GM18502 (cell line): ENCODE measurements around the gene ZNF19.
"Not testable (repeated sequence)": the region's sequence is repeated elsewhere in the genome, so short reads cannot be mapped to it uniquely, and the experiment has no call there.

Experiments
- ATAC-seq: cut with Tn5 transposase; IDR thresholded peaks from one replicate; pipeline ENCODE4 v1.9.1; 2021; ENCODE audit warnings: mild to moderate bottlenecking; ENCODE audit not compliant: unreplicated experiment, poor library complexity

The ZNF19 gene

GRCh38 chr16:71489122-71489521, at the start of gene ZNF19:
Gene ZNF19 (minus strand): TSS chr16:71489324. CDS start chr16:71482114, 7,210 bp downstream.
- no peak for ATAC-seq

GRCh38 chr16:71537643-71538042, 48.5 kb upstream of the ZNF19 start:
- peak; percentile 78 for ATAC-seq

DNA sequence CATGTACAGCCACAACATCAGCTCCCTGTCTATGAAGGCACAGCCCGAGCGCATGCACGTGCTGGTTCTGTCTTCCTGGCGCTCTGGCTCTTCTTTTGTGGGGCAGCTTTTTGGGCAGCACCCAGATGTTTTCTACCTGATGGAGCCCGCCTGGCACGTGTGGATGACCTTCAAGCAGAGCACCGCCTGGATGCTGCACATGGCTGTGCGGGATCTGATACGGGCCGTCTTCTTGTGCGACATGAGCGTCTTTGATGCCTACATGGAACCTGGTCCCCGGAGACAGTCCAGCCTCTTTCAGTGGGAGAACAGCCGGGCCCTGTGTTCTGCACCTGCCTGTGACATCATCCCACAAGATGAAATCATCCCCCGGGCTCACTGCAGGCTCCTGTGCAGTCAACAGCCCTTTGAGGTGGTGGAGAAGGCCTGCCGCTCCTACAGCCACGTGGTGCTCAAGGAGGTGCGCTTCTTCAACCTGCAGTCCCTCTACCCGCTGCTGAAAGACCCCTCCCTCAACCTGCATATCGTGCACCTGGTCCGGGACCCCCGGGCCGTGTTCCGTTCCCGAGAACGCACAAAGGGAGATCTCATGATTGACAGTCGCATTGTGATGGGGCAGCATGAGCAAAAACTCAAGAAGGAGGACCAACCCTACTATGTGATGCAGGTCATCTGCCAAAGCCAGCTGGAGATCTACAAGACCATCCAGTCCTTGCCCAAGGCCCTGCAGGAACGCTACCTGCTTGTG, 47.8 kb upstream of the ZNF19 start:
- no peak for ATAC-seq

DNA sequence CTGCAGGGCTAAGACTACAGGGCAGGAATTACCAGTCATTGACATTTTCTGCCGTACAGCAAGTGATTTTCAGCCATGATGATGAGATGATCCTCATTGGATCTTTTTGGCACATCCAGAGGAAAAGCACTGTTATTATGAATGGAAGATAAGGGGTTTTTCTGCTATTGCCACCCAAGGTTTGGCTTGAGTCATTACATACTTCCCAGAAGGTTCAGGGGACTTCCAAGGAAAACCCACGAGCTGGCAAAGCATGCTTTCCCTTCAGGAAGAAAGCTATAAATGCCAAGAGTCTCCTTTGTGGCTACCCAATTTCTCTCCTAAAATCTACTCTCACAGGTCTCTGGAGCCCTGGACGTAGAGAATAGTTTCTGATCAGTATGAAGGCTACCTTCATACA, 43.2 kb upstream of the ZNF19 start:
- no peak for ATAC-seq

- ATAC-seq = no peak
Observed at GRCh38 chr16:71528863-71529262, 39.7 kb upstream of the ZNF19 start.

DNA sequence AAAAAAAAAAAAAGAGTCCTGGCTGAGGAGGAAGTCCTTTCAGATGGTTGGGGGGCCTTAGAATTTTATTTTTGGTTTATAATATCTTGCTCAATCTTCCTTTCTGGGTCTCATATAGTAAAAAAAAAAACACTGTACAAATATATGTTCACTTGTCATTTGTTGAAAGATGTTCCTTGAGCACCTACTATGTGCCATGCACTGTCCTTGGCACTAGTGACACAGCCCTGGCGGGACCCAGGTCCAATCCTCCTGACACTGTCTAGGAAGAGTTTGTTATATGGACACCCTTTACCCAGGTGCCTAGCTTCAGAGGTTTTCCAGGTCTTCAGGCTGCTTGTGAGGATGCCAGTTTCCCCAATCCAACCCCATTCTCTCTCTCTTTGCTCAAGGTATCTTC, 39.1 kb upstream of the ZNF19 start:
- ATAC-seq = no peak

DNA sequence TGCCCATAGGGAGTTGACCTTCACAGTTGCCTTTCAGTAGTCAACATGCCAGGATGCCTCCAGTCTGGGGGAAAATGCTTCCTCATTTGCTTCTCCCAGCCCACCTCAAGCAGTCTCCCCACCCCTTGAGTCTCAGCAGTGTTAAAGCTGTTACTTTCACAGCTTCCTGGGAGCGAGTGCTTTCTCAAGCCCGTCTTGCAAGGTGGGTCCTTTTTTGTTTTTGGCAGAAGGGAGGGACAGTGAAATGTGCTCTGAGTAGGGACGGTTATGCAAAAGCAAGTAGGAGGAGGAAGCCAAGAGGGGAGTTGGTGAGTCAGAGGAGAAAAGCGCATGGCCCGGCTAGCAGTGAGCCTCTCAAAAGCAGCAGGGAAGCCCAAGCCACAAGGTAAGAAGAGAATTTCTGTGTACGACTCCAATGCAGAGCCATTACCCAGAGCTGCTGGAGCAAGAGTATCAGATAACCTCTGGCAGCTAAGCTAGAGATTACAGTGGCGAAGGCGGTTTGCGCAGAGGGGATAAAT, 37.0 kb upstream of the ZNF19 start, which contains the start of gene CHST4:
CHST4 (plus strand) TSS at position 316 of the 521 bp plus-strand sequence. CDS start 10,252 bp downstream, outside the sequence.
- ATAC-seq = no peak

DNA sequence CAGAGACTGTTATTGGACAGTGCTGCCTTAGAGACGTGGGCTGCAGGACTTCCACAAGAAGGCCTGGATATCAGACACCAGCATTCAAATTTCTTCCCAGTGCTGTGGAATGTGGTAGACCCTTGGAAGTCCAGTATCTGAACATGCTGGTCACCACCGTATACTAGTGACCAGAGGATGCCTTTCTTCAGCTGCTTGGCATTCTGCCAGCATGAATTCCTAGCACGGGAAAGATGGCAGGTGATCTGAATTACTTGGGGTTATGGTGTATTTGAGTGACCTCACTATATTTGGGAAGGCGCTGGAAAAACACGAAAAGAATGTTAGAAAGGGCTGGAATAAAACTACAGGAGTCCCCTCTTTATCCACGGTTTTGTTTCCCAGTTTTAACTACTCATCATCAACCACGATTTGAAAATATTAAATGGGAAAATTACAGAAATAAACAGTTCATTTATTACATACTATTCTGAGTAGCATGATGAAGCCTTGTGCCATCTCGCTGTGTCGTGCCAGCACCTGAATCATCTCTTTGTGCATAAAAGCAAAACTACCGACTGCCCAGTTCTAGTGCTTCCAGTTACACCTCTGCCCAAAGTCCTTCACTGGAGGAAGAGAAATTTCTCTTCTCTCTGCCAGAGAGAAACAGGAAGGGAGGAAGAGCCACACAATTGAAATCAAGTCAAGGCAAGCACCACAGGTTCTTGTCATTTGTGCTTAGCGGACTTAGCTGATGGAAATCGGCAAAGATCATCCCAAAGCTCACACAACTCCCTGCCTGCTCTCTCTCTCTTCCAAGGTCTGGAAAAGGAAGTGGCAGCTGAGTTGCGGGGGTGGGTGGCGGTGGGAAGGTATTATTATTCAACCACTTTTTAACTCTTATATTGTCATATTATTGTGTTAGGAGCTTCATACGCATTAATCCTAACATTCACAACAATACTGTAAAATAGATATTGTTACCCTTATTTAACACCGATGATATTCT, 35.7 kb upstream of the ZNF19 start:
- ATAC-seq = no peak

GRCh38 chr16:71520550-71520949, 31.4 kb upstream of the ZNF19 start:
- no peak for ATAC-seq

- no peak for ATAC-seq
Observed at GRCh38 chr16:71515026-71515425, 25.9 kb upstream of the ZNF19 start.

DNA sequence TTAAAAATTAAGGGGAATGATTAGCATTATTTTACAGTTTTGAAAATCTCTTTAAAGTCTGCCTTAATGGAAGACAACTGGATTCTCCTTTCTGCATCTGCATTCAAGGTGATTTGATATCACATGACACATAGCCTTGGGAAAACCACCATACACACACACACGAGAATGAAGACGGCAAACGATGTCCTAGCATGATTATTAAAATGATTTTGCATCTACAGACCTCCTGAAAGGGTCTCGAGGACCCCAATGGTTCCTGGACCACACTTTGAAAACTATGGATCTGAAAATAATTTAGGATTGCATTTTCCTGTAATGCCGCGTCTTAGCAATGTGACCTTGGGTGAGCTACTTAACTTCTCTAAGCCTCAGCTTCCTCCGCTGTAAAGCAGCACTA, 25.4 kb upstream of the ZNF19 start:
- no peak for ATAC-seq

- ATAC-seq = no peak
Observed at GRCh38 chr16:71513302-71513701, 24.2 kb upstream of the ZNF19 start.

- ATAC-seq = no peak
Observed at GRCh38 chr16:71507061-71507460, 17.9 kb upstream of the ZNF19 start.

DNA sequence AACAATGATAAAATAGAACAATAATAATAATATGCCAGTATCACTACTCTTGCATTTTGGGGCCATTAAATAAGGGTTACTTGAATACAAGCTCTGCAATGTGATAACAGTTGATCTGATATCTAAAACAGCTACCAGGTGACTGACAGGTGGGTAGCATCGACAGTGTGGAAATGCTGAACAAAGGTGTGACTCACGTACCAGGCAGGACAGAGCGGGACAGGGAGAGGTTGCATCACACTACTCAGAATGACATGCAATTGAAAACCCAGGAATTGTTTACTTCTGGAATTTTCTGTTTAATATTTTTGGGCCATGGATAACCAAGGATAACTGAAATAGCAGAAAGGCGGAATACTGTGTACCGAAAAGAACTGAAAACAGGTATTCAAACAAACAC, 15.8 kb upstream of the ZNF19 start:
- no peak for ATAC-seq

DNA sequence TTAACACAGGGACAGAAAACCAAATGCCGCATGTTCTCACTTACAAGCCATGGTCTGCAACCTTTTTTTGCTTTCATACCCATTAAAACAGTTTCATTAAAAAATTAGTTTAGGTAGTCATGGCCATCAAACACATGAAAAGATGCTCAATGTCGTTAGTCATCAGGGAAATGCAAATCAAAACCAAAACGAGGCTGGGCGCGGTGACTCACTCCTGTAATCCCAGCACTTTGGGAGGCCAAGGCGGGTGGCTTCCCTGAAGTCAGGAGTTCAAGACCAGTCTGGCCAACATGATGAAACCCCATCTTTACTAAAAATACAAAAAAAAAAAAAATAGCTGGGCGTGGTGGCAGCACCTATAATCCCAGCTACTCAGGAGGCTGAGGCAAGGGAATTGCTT, 14.9 kb upstream of the ZNF19 start:
- not testable (repeated sequence) for ATAC-seq

DNA sequence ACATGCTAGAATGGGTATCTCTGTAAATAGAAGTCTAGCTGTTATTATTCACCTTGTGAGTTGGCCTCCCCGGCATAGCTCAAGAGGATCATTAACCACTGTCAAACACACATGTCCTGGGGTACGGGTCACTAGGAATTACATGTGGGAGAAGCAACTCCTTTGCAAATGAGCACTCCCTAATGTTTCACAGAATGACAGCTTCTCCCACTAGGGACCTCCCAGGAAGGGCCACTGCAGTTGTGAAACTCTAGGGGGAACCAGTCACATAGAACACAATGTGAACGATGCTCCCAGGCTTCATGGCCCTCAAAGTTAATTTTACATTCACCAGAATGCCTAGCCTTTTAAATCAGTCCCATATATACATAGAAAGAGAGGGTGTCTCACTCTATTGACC, 12.4 kb upstream of the ZNF19 start:
- ATAC-seq = no peak

- ATAC-seq = no peak
Observed at GRCh38 chr16:71500964-71501363, 11.8 kb upstream of the ZNF19 start.

DNA sequence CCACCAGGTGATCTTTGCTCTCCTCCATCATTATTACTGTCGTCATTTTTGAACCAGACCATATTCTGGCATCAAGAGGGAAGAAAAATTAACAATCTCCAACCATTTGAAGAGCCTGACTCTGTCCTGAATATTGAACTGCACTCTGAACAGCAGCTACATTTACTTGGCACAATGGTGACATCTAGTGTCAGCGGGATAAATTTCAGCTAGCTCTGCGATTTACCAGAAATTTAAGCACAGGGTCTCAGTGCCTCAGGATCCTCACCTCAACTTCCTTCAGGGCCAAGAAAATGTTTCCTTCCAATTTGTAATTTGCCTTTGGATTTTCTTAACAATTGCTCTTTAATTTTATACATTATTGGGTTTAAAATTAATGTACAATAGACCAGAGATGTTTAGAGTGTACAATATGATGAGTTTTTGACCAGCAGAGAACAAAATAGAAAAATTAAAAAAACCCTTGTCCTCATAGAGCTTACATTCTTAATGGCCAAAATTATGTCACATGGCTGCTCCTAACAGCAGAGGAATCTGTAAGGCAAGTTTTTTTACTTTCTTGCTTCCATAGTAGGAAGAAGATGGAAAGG, 10.7 kb upstream of the ZNF19 start:
- peak; percentile 67 for ATAC-seq

- ATAC-seq = no peak
Observed at GRCh38 chr16:71498031-71498430, 8.9 kb upstream of the ZNF19 start.

DNA sequence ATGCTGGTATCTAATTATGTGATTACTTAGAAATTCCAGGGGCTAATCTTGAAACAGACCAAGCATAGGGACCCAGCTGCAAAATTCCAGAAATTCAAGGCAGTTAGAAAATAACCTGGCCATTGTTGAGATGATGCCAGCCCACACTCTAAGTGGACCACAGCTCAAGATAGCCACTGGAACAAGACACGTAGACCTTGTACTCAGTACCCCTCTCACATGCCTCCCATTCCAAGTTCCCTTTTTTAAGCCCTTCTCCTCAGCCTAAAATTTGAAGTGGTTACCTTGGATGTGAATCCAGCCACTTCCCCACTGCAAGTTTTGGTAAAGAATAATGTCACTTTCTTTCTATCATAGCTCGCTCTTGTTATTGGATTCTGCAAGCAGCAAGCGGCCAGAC, 4.1 kb upstream of the ZNF19 start:
- no peak for ATAC-seq

DNA sequence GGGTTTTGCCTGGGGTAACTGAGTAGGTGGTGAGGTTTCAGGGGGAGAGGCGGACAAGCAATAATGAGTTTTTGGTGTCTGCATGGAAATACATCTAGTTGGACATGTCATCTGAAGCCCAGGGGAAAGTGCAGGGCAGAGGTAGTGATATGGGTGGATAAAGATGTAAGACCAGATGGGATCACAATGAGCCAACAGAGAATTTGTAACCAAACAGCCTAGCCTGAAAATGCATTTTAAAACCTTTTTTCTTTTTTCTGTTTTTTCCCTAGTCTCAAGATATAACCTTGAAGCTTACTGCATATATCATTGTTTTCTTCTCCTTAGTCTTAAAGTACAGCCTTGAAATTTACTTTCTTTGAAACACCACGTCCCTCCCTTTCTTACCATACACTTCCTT, 3.7 kb upstream of the ZNF19 start:
- ATAC-seq = no peak
